GM19328 (cell line): Measurements from ENCODE around the gene MAST1.
A peak's percentile ranks its signal among the peaks of the same experiment; 100 is the strongest.

Experiments used
- ATAC-seq: cut with Tn5 transposase; IDR thresholded peaks from one replicate; pipeline ENCODE4 v1.9.1; 2021; ENCODE audit warnings: mild to moderate bottlenecking, moderate library complexity; ENCODE audit not compliant: unreplicated experiment

The MAST1 gene

GRCh38 chr19:12867120-12868099 lies 29.1 kb downstream of the MAST1 start:
- no peak for ATAC-seq

GRCh38 chr19:12868540-12869112 lies 30.3 kb downstream of the MAST1 start:
- no peak for ATAC-seq

GRCh38 chr19:12871681-12872080 lies 33.4 kb downstream of the MAST1 start:
- ATAC-seq = no peak

GRCh38 chr19:12872255-12872654 lies 33.9 kb downstream of the MAST1 start:
- ATAC-seq = no peak

- ATAC-seq = no peak
Measured at GRCh38 chr19:12872941-12873890, 34.9 kb downstream of the MAST1 start.

- ATAC-seq = no peak
Measured at GRCh38 chr19:12873891-12874745, 35.8 kb downstream of the MAST1 start.

GRCh38 chr19:12875086-12875485 lies 36.8 kb downstream of the MAST1 start:
- no peak for ATAC-seq

- ATAC-seq = no peak
Measured at GRCh38 chr19:12880551-12881171, 42.3 kb downstream of the MAST1 start.

- peak; percentile 79 for ATAC-seq
Measured at GRCh38 chr19:12881172-12881808, 43.0 kb downstream of the MAST1 start, which contains the start of gene DNASE2. Gene DNASE2 (minus strand): TSS chr19:12881449. CDS start chr19:12881375, 74 bp downstream.

GRCh38 chr19:12882589-12882988 lies 44.3 kb downstream of the MAST1 start:
- ATAC-seq = no peak

GRCh38 chr19:12884202-12884601 lies 45.9 kb downstream of the MAST1 start:
- no peak for ATAC-seq

GRCh38 chr19:12884627-12884925 lies 46.3 kb downstream of the MAST1 start:
- ATAC-seq = no peak

GRCh38 chr19:12884926-12885748 lies 46.8 kb downstream of the MAST1 start:
- peak; percentile 32 for ATAC-seq

- ATAC-seq = no peak
Measured at GRCh38 chr19:12885749-12886650, 47.7 kb downstream of the MAST1 start.

- ATAC-seq = no peak
Measured at GRCh38 chr19:12886651-12886968, 48.3 kb downstream of the MAST1 start.

GRCh38 chr19:12886969-12887747 lies 48.8 kb downstream of the MAST1 start, which contains the start of gene KLF1:
Gene KLF1 (minus strand): TSS chr19:12887201. CDS start chr19:12887140, 61 bp downstream.
- ATAC-seq = no peak
